ENCODE measurements around the gene UBASH3B.
A peak's percentile ranks its signal among the peaks of the same experiment; 100 is the strongest.
"Not testable (repeated sequence)": the region's sequence is repeated elsewhere in the genome, so short reads cannot be mapped to it uniquely, and the experiment has no call there.

Gene UBASH3B

GRCh38 chr11:122815900-122816299 is 160.4 kb downstream of the UBASH3B start:
- POLR2A ChIA-PET (ENCODE audit: low non-redundant PET): interaction anchor here (0.6 kb wide), 1 partner anchor 1094 kb away, joined by 3 read pairs; no protein-coding TSS in a partner anchor
- TF ChIP-seq, protein P1, sequence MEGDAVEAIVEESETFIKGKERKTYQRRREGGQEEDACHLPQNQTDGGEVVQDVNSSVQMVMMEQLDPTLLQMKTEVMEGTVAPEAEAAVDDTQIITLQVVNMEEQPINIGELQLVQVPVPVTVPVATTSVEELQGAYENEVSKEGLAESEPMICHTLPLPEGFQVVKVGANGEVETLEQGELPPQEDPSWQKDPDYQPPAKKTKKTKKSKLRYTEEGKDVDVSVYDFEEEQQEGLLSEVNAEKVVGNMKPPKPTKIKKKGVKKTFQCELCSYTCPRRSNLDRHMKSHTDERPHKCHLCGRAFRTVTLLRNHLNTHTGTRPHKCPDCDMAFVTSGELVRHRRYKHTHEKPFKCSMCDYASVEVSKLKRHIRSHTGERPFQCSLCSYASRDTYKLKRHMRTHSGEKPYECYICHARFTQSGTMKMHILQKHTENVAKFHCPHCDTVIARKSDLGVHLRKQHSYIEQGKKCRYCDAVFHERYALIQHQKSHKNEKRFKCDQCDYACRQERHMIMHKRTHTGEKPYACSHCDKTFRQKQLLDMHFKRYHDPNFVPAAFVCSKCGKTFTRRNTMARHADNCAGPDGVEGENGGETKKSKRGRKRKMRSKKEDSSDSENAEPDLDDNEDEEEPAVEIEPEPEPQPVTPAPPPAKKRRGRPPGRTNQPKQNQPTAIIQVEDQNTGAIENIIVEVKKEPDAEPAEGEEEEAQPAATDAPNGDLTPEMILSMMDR (conservative IDR thresholded peaks at IDR 0.05; ENCODE audit: low read depth): no peak
- no peak overlapping the region for H3K27ac ChIP-seq
- DNase-seq (ENCODE audit: low spot score): no peak
- CTCF ChIA-PET: interaction anchor here (0.6 kb wide), 1 partner anchor 182 kb away, joined by 3 read pairs; no protein-coding TSS in a partner anchor

DNA sequence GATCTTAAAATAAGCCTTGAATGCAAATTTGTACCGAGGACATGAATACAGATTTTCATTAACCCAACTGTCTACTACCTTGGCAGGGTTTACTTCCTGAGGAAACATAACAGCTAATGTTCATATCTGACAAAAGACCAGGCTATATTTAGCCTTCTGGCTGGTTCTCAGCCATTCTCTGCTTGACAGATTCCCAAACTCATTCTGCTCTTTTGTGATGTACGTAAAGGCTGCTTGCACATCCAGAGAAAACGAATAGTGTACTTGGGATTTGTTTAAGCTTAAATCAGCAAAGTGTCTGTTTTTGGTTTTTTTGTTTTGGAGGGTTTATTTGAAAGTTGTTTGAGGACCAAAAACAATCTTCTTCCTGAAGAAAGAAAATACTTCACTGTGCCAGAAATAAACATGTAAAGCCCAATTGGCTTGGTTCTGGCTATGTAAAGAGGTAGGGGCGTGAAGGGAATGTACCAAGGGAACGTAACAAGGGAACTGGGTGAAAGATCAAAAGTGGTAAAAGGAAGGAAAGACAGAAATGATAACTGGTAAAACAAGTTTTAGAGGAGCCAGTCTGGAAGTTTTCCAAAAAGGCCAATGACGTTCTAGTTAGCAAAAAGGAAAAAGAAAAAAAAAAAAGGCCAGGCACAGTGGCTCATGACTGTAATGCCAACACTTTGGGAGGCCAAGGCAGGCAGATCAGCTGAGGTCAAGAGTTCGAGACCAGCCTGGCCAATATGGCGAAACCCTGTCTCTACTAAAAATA is 161.4 kb downstream of the UBASH3B start:
- peak; percentile 60 for DNase-seq (ENCODE audit: low spot score)
- no peak overlapping the region for H3K27ac ChIP-seq
- ChIA-PET CTCF (interaction anchor here (0.5 to 1.5 kb wide), 2 partner anchors 37 to 383 kb away, joined by 3 to 6 read pairs; no protein-coding TSS in a partner anchor), POLR2A (ENCODE audit: low non-redundant PET) (no interaction called here)
- TF ChIP-seq, protein P1 (conservative IDR thresholded peaks at IDR 0.05; ENCODE audit: low read depth): no peak

DNA sequence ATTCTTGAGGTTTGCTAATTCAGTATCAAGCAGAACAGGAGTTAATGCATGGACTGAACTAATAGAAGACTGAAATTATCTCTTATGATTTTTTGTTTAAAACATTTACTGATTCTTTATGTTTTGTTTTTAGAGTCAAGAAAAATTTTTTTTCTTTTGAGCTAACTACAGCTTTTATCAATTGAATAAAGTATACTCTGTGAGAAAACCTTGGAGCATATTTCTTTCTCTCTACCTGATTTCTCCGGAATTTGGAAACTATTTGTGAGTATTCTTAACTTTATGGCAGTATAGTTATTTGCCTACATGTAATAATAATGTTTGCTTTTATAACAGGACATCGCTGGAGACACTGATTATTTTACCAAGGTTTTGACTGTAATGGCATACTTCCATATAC is 164.6 kb downstream of the UBASH3B start:
- CTCF ChIA-PET: interaction anchor here (1.0 kb wide), 1 partner anchor 34 kb away, joined by 4 read pairs; no protein-coding TSS in a partner anchor
- POLR2A ChIA-PET (ENCODE audit: low non-redundant PET): no interaction called here
- TF ChIP-seq, protein P1 (conservative IDR thresholded peaks at IDR 0.05; ENCODE audit: low read depth): no peak
- H3K27ac ChIP-seq: no peak overlapping the region
- no peak for DNase-seq (ENCODE audit: low spot score)

DNA sequence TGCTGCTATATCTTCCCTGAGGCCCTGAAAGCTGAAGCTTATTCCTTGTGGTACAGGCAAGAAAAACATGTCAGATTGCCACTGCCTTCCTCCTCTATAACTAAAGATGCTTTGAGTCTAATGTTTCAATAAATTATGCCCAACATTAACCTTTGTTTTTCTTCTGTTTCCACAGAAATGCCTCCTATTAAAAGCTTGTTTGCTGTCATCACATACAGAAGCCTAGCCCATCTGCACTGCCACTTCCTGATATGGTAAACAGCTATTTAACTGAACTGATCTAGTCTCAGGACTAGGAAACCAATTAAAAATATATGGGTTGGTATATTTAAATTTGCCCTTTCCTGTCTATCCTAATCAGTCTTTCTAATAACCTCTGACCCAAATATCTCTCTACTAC is 165.6 kb downstream of the UBASH3B start:
- DNase-seq (ENCODE audit: low spot score): no peak
- ChIA-PET POLR2A (ENCODE audit: low non-redundant PET) (no interaction called here), CTCF (interaction anchor here (0.6 to 1.1 kb wide), 5 partner anchors 19 to 740 kb away, joined by 3 to 4 read pairs (median 3); no protein-coding TSS in a partner anchor)
- no peak overlapping the region for H3K27ac ChIP-seq
- TF ChIP-seq, protein P1 (conservative IDR thresholded peaks at IDR 0.05; ENCODE audit: low read depth): no peak

- ChIA-PET POLR2A (ENCODE audit: low non-redundant PET) (interaction anchor here (0.7 kb wide), 1 partner anchor 33 kb away, joined by 3 read pairs; no protein-coding TSS in a partner anchor), CTCF (no interaction called here)
- no peak overlapping the region for H3K27ac ChIP-seq
- no peak for DNase-seq (ENCODE audit: low spot score)
- TF ChIP-seq, protein P1 (conservative IDR thresholded peaks at IDR 0.05; ENCODE audit: low read depth): no peak
These were observed 166.7 kb downstream of the UBASH3B start for GRCh38 chr11:122822241-122822640.

DNA sequence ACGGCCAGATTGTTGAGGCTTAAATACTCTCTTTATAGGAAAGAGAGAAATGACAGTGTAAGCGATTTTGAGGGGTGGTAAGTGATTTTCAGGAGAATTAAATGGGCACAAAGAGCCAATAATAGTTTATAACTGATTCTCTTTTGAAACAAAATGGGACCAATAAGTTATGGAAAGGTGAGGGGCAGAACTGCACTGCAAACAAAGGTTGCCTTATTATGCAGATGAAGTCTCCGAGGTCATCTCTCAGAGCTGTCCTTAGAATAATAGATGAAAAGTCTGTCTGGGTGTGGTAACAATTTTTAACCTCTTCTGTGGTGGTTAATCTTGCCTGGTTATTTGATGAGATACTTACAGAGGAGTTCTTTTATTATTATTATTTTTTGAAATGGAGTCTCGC is 168.0 kb downstream of the UBASH3B start:
- TF ChIP-seq, protein P1 (conservative IDR thresholded peaks at IDR 0.05; ENCODE audit: low read depth): no peak
- CTCF ChIA-PET: no interaction called here
- no peak for DNase-seq (ENCODE audit: low spot score)
- H3K27ac ChIP-seq: no peak overlapping the region
- POLR2A ChIA-PET (ENCODE audit: low non-redundant PET): no interaction called here

- POLR2A ChIA-PET (ENCODE audit: low non-redundant PET); DNase-seq (ENCODE audit: low spot score); H3K27ac ChIP-seq; CTCF ChIA-PET: not testable (repeated sequence)
These were observed 173.8 kb downstream of the UBASH3B start for GRCh38 chr11:122829371-122829770.

DNA sequence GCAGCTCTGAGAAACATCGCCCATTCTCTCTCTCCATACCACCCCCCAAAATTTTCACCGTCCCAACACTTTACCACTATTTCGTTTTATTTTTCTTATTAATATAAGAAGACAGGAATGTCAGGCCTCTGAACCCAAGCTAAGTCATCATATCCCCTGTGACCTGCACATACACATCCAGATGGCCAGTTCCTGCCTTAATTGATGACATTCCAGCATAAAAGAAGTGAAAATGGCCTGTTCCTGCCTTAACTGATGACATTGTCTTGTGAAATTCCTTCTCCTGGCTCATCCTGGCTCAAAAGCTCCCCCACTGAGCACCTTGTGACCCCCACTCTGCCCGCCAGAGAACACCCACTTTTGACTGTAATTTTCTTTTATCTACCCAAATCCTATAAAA is 176.8 kb downstream of the UBASH3B start:
- CTCF ChIA-PET: interaction anchor here (0.7 to 1.2 kb wide), 3 partner anchors 26 to 995 kb away, joined by 3 to 5 read pairs (median 4); no protein-coding TSS in a partner anchor
- POLR2A ChIA-PET (ENCODE audit: low non-redundant PET): interaction anchor here (0.6 kb wide), 1 partner anchor 9 kb away, joined by 5 read pairs; no protein-coding TSS in a partner anchor
- H3K27ac ChIP-seq; DNase-seq (ENCODE audit: low spot score): not testable (repeated sequence)
